Thyroid gland (tissue), 4 donors: ENCODE measurements around the gene KLHL2. TPM values are rescaled to one million over a fixed set of nuclear protein-coding genes. Genes with fewer than 3 reads are reported as not detected.
"Not testable (repeated sequence)": the region's sequence is repeated elsewhere in the genome, so short reads cannot be mapped to it uniquely, and the experiment has no call there.

ENCODE experiments used
- DNase-seq, 2 donors: peaks; one replicate each; pipeline ENCODE4 v3.0.0-alpha.2; 2019
- H3K27ac ChIP-seq, 3 donors: fragments of 200-600 bp; sonication (generic); 1 replicate in 2 of 3; 2 replicates in 1 of 3; pipeline ENCODE4 v1.5.1; 2016 to 2019; ENCODE audit warnings: mild to moderate bottlenecking in 1 of 3, moderate library complexity in 1 of 3
- H3K27me3 ChIP-seq: fragments of 200-600 bp; sonication (generic); one replicate; pipeline ENCODE4 v1.5.1; 2019
- H3K36me3 ChIP-seq, 2 donors: fragments of 200-600 bp; sonication (generic); one replicate each; pipeline ENCODE4 v1.5.1; 2016 to 2019
- H3K4me1 ChIP-seq, 2 donors: fragments of 200-600 bp; sonication (generic); one replicate each; pipeline ENCODE4 v1.5.1; 2017 to 2019
- H3K4me3 ChIP-seq, 3 donors: fragments of 200-600 bp; sonication (generic); replicated peaks in 1 of 3; 1 replicate in 2 of 3; 2 replicates in 1 of 3; pipeline ENCODE4 v1.5.1; 2016; ENCODE audit warnings: mild to moderate bottlenecking in 1 of 3
- H3K9me3 ChIP-seq: fragments of 200-600 bp; sonication (generic); one replicate; pipeline ENCODE4 v1.5.1; 2017
- POLR2A ChIP-seq, 2 donors: fragments of 450-650 bp; IDR thresholded peaks; one replicate each; pipeline ENCODE4 v1.6.1; 2017; ENCODE audit warnings: antibody characterized with exemption in 2 of 2, mild to moderate bottlenecking in 2 of 2, moderate library complexity in 1 of 2
- WGBS, 2 donors: methylation state at CpG; one replicate each; pipeline ENCODE4 v1.1.5; 2017; 5-methylcytosine and 5-hydroxymethylcytosine counted together
- intact Hi-C: fragments of 100-400 bp; cut with DNase I; formaldehyde crosslinking; loops from one replicate; pipeline ENCODE4 v1.15.1; 2023
- total RNA-seq, 4 donors: library from RNA; depleted of rRNA; stranded (reverse); fragments of >200 nt; gene quantifications; one replicate each; pipeline ENCODE4 v1.2.3, GENCODE V29; 2016
- TF ChIP-seq, protein P1 (sequence below), 6 experiments: fragments of 200-600 bp in 3 of 6; fragments of 450-650 bp in 3 of 6; sonication (generic) in 3 of 6; IDR thresholded peaks; one replicate each; pipeline ENCODE4 v1.5.1; 2016 to 2019; ENCODE audit warnings: antibody characterized with exemption in 6 of 6, mild to moderate bottlenecking in 2 of 6, inconsistent platforms in 1 of 6, moderate library complexity in 1 of 6

Gene KLHL2, protein sequence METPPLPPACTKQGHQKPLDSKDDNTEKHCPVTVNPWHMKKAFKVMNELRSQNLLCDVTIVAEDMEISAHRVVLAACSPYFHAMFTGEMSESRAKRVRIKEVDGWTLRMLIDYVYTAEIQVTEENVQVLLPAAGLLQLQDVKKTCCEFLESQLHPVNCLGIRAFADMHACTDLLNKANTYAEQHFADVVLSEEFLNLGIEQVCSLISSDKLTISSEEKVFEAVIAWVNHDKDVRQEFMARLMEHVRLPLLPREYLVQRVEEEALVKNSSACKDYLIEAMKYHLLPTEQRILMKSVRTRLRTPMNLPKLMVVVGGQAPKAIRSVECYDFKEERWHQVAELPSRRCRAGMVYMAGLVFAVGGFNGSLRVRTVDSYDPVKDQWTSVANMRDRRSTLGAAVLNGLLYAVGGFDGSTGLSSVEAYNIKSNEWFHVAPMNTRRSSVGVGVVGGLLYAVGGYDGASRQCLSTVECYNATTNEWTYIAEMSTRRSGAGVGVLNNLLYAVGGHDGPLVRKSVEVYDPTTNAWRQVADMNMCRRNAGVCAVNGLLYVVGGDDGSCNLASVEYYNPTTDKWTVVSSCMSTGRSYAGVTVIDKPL
- total RNA-seq: 10 to 100 TPM; 30.9 to 45.2 (median 35.8) TPM

DNA sequence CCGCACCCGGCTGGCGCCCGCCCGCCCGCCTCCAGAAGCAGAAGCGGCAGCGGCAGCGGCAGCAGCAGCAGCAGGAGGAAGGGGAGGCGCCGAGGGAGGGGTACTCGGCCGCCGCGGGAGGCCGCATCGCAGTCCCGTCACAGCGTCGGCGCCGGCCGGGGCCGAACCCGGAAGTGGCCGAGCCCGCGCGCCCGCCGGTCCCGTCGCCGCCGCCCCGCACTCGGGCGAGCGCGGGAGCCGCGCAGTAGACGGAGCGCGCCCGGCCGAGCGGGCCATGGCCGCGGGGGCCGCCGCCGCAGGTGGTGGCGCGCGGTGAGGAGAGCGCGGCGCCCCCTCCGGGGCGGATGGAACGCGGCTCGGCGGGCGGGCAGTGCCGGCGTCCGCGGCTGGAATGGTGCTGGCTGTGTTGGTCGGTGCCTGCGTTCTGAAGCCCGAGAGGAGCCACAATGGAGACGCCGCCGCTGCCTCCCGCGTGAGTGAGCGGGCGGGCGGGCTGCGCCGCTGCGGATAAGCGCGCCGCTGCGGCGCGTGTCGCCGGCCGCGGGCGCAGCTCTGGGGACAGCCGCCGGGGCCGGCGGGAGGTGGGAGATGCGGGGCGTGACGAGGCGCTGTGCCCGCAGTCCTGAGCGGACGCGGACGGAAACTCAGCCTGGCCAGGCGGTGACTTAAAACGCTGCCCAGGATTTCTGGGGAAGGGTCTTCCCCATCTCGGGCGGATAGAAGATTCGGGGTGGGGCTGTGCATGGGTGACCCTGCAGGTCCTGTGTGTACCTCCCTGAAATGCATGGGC lies at the start of gene KLHL2:
Gene KLHL2, plus strand, starts transcription at position 131 of the 790 bp plus-strand sequence. Its CDS starts 316 bp downstream, at position 447.
- Histone ChIP-seq H3K36me3 (no peaks in the 10 kb centered on the region), H3K9me3 (no peaks in the 10 kb centered on the region), H3K27ac (peak within 1 kb of the TSS; percentile 58 to 77 (median 68)), H3K27me3 (no peaks in the 10 kb centered on the region), H3K4me1 (peaks cover 18 to 35% of the 10 kb centered on the region in 2 donors), H3K4me3 (peak within 1 kb of the TSS; percentile 62 to 88 (median 83))
- TF ChIP-seq, protein P1, sequence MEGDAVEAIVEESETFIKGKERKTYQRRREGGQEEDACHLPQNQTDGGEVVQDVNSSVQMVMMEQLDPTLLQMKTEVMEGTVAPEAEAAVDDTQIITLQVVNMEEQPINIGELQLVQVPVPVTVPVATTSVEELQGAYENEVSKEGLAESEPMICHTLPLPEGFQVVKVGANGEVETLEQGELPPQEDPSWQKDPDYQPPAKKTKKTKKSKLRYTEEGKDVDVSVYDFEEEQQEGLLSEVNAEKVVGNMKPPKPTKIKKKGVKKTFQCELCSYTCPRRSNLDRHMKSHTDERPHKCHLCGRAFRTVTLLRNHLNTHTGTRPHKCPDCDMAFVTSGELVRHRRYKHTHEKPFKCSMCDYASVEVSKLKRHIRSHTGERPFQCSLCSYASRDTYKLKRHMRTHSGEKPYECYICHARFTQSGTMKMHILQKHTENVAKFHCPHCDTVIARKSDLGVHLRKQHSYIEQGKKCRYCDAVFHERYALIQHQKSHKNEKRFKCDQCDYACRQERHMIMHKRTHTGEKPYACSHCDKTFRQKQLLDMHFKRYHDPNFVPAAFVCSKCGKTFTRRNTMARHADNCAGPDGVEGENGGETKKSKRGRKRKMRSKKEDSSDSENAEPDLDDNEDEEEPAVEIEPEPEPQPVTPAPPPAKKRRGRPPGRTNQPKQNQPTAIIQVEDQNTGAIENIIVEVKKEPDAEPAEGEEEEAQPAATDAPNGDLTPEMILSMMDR (IDR thresholded peaks at IDR 0.05): no peak
- TF ChIP-seq POLR2A (IDR thresholded peaks at IDR 0.05): peak; percentile 71 to 92
- DNase-seq: peak; percentile 79 to 81
- intact Hi-C loops: loop anchor here (10.0 kb wide), 1 partner anchor 117 kb away; the partner anchor contains the start of gene MSMO1
- 0 to 4% methylated on average over 3 to 4 of the region's 113 CpGs for WGBS, 2 donors

DNA sequence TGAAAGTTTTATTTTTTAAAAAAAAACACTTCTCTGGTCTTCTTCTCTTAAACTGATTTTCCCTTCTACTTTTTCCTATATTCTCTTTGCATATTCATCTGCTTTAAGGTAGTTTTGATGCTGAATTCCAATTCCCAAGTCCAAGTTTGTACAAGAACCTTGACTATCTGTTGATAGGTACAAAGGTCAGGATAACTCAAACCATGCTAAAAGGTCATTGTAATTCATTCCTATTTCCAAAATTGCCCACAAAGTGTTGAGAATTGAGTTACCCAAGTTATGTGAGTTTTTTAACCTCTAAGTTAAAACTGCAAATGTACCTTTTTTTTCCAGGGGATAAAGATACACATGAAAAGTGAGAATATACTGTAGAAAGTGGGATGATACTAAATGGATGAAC lies 48.6 kb upstream of the KLHL2 start:
- Histone ChIP-seq H3K27me3 (no peaks in the 10 kb centered on the region), H3K9me3 (no peaks in the 10 kb centered on the region), H3K4me1 (no peaks in the 10 kb centered on the region), H3K36me3 (no peaks in the 10 kb centered on the region), H3K27ac (no peak overlapping the region), H3K4me3 (no peak overlapping the region)
- DNase-seq: no peak
- intact Hi-C loops: no loop called here
- TF ChIP-seq, protein P1 (IDR thresholded peaks at IDR 0.05): no peak
- no peak for TF ChIP-seq POLR2A (IDR thresholded peaks at IDR 0.05)

DNA sequence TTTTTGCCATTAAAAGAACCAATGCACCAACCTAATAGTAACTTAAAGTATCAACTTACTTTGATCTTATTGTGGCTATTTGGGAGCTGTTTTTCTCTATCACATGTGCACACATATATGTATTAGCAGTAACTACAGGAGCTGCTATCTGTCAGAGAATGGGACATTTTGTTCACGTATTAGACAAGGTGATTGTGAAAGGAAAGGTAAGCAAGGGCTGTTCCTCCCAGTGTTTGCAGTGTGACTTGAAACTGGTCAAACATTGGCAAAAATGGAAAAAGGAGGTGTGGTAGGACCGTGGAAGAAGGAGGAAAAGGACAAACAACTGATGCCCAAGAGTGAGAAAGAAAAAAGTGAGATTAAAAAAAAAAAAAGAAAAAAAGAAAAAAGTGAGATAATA lies 43.1 kb upstream of the KLHL2 start:
- intact Hi-C loops: no loop called here
- H3K36me3 ChIP-seq: no peaks in the 10 kb centered on the region
- WGBS, 2 donors: 85 to 92% methylated on average over 2 of the region's 2 CpGs

DNA sequence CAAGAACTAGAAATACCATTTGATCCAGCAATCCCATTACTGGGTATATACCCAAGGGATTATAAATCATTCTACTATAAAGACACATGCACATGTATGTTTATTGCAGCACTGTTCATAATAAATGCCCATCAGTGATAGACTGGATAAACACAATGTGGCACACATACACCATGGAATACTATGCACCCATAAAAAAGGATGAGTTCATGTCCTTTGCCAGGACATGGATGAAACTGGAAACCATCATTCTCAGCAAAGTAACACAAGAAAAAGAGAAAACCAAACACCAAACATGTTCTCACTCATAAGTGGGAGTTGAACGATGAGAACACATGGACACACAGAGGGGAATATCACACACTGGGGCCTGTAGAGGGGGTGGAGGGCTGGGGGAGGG lies 40.5 kb upstream of the KLHL2 start:
- WGBS, 2 donors: 96 to 100% methylated on average over 1 of the region's 1 CpG
- intact Hi-C loops, H3K4me3 ChIP-seq: not testable (repeated sequence)

More for the DNA sequence above, 43.1 kb upstream of the KLHL2 start:
- no peak overlapping the region for H3K4me3 ChIP-seq
- TF ChIP-seq, protein P1 (IDR thresholded peaks at IDR 0.05): no peak
- no peak for TF ChIP-seq POLR2A (IDR thresholded peaks at IDR 0.05)
- H3K9me3 ChIP-seq: no peaks in the 10 kb centered on the region
- no peak overlapping the region for H3K27ac ChIP-seq
- no peak for DNase-seq
- no peaks in the 10 kb centered on the region for H3K4me1 ChIP-seq
- H3K27me3 ChIP-seq: no peaks in the 10 kb centered on the region

DNA sequence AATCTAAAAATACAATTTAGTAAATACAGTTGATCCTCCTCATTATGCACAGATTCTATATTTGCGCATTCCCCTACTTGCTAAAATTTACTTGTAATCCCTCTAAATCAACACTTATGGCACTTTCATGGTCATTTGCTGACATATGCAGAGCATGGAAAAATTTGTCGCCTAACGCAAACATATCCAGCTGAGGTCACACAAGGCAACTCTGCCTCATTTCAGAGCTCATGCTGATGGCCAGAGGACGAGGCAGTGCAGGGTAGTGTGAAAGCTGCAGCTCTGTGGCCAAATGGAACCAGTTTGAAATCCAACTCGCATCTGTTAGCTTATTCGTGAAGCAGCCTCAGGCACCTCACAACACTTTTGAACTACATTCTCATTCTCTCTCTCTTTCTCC lies 39.7 kb upstream of the KLHL2 start:
- H3K9me3 ChIP-seq: no peaks in the 10 kb centered on the region
- H3K27ac ChIP-seq: no peak overlapping the region
- no peaks in the 10 kb centered on the region for H3K36me3 ChIP-seq
- H3K4me1 ChIP-seq: no peaks in the 10 kb centered on the region
- TF ChIP-seq, protein P1 (IDR thresholded peaks at IDR 0.05): no peak
- TF ChIP-seq POLR2A (IDR thresholded peaks at IDR 0.05): no peak
- no peak overlapping the region for H3K4me3 ChIP-seq
- no peak for DNase-seq
- WGBS, 2 donors: 82 to 84% methylated on average over 6 of the region's 6 CpGs
- no peaks in the 10 kb centered on the region for H3K27me3 ChIP-seq
- intact Hi-C loops: no loop called here

More for the DNA sequence above, 40.5 kb upstream of the KLHL2 start:
- not testable (repeated sequence) for H3K36me3 ChIP-seq, H3K27ac ChIP-seq, H3K27me3 ChIP-seq, H3K9me3 ChIP-seq, H3K4me1 ChIP-seq, DNase-seq
